Thyroid gland (tissue), 4 donors: Measurements from ENCODE around the gene SLC9B1.

Source experiments
- CTCF ChIP-seq, 6 experiments: fragments of 200-600 bp in 3 of 6; fragments of 450-650 bp in 3 of 6; sonication (generic) in 3 of 6; IDR thresholded peaks; one replicate each; pipeline ENCODE4 v1.5.1; 2016 to 2019; ENCODE audit warnings: antibody characterized with exemption in 6 of 6, mild to moderate bottlenecking in 2 of 6, inconsistent platforms in 1 of 6, moderate library complexity in 1 of 6
- POLR2A ChIP-seq, 2 donors: fragments of 450-650 bp; IDR thresholded peaks; one replicate each; pipeline ENCODE4 v1.6.1; 2017; ENCODE audit warnings: antibody characterized with exemption in 2 of 2, mild to moderate bottlenecking in 2 of 2, moderate library complexity in 1 of 2

- TF ChIP-seq CTCF (IDR thresholded peaks at IDR 0.05): no peak
- no peak for TF ChIP-seq POLR2A (IDR thresholded peaks at IDR 0.05)
Observed at GRCh38 chr4:102881343-102881742, 138.2 kb downstream of the SLC9B1 start.
